HepG2 (cell line): Measurements from ENCODE around the gene TMEM200A. TPM values are rescaled to one million over a fixed set of nuclear protein-coding genes. Genes with fewer than 3 reads are reported as not detected.

Source experiments
- ATAC-seq: fragments of 200-7000 bp; cut with Tn5 transposase; 3 replicates; pipeline ENCODE4 v1.9.1; 2020; ENCODE audit warnings: mild to moderate bottlenecking, moderate library complexity
- BruUV-seq: library from RNA; stranded (reverse); fragments of 400-500 nt; replicated peaks from 2 replicates; lab custom pipeline; 2021; lab: Mats Ljungman, UMichigan
- CTCF ChIA-PET: fragments of 300-600 bp; formaldehyde crosslinking; extraction: SDS; loops from one replicate; lab custom pipeline; 2021; ENCODE audit warnings: low total read pairs, inconsistent platforms, low intra/inter-chr PET ratio; lab: Yijun Ruan, JAX
- POLR2A ChIA-PET: fragments of 350-600 bp; sonication (Branson Sonifier 250); formaldehyde crosslinking; loops from one replicate; lab custom pipeline; 2020; ENCODE audit warnings: antibody characterized with exemption, inconsistent platforms; lab: Yijun Ruan, JAX
- DNase-seq: peaks from one replicate; pipeline ENCODE4 v3.0.0-alpha.2; 2015; ENCODE audit warnings: low spot score
- FAIRE-seq: peaks from 3 replicates; lab custom pipeline; 2011; peaks lifted over from hg19 to GRCh38; lab: Jason Lieb, UNC
- H2AFZ ChIP-seq: one replicate; pipeline ENCODE4 v1.6.1; 2011; ENCODE audit warnings: low read length, inconsistent platforms
- H3K27ac ChIP-seq: fragments of 300-600 bp; 3 replicates; pipeline ENCODE4 v1.8.0; 2011; ENCODE audit warnings: mixed run types, mild to moderate bottlenecking, mixed read lengths, low read length, inconsistent platforms; ENCODE audit not compliant: insufficient read depth; ENCODE audit errors: extremely low read length
- H3K27me3 ChIP-seq, 2 experiments: fragments of 200-600 bp in 1 of 2; 2 replicates in 1 of 2; 3 replicates in 1 of 2; pipeline versions ENCODE4 v1.6.0 to v1.8.0; 2011; ENCODE audit warnings: low read length in 2 of 2, mild to moderate bottlenecking in 2 of 2, moderate library complexity in 2 of 2, inconsistent platforms in 1 of 2; ENCODE audit not compliant: insufficient read depth in 2 of 2, control insufficient read depth in 1 of 2
- H3K36me3 ChIP-seq, 2 experiments: fragments of 200-600 bp in 1 of 2; replicated peaks in 1 of 2; 2 replicates in 1 of 2; 3 replicates in 1 of 2; pipeline versions ENCODE4 v1.5.1 to v1.8.0; 2011; ENCODE audit warnings: low read length in 2 of 2, inconsistent platforms in 1 of 2; ENCODE audit not compliant: insufficient read depth in 2 of 2, control insufficient read depth in 1 of 2
- H3K4me1 ChIP-seq: 2 replicates; pipeline ENCODE4 v1.5.1; 2012; ENCODE audit warnings: low read length, inconsistent platforms; ENCODE audit not compliant: insufficient read depth
- H3K4me2 ChIP-seq: 2 replicates; pipeline ENCODE4 v1.6.0; 2011; ENCODE audit warnings: low read depth, low read length, inconsistent platforms
- H3K4me3 ChIP-seq, 3 experiments: fragments of 200-600 bp in 1 of 3; sonication (generic), shearing (Covaris generic) in 1 of 3; replicated peaks in 1 of 3; 2 replicates each; pipeline ENCODE4 v1.5.1; 2011 to 2016; ENCODE audit warnings: low read length in 3 of 3, inconsistent platforms in 2 of 3, low read depth in 2 of 3, mild to moderate bottlenecking in 2 of 3, control low read depth in 1 of 3, mixed read lengths in 1 of 3; ENCODE audit not compliant: insufficient read depth in 1 of 3
- H3K79me2 ChIP-seq: one replicate; pipeline ENCODE4 v1.6.1; 2011; ENCODE audit warnings: low read length, inconsistent platforms; ENCODE audit not compliant: insufficient read depth
- H3K9ac ChIP-seq: 2 replicates; pipeline ENCODE4 v1.6.0; 2011; ENCODE audit warnings: mild to moderate bottlenecking, low read depth, low read length, inconsistent platforms; ENCODE audit not compliant: insufficient read depth
- H3K9me3 ChIP-seq: 2 replicates; pipeline ENCODE4 v1.5.1; 2012; ENCODE audit warnings: mild to moderate bottlenecking, low read length
- H4K20me1 ChIP-seq: 2 replicates; pipeline ENCODE4 v1.6.0; 2011; ENCODE audit warnings: inconsistent platforms, mild to moderate bottlenecking, low read length, moderate library complexity; ENCODE audit not compliant: insufficient read depth
- CENPX ChIP-seq: sonication (generic); formaldehyde crosslinking; IDR thresholded peaks from 2 replicates; pipeline ENCODE4 v1.9.0; 2021; ENCODE audit warnings: mild to moderate bottlenecking, missing genetic modification reagents, moderate library complexity
- DRAP1 ChIP-seq: IDR thresholded peaks from 2 replicates; pipeline ENCODE4 v1.6.1; 2016; ENCODE audit warnings: missing genetic modification reagents, missing compliant biosample characterization
- KAT7 ChIP-seq: IDR thresholded peaks from 2 replicates; pipeline ENCODE4 v1.6.1; 2018; ENCODE audit warnings: borderline replicate concordance, missing compliant biosample characterization
- NFIB ChIP-seq: sonication (generic); formaldehyde crosslinking; IDR thresholded peaks from 2 replicates; pipeline ENCODE4 v1.9.0; 2021; ENCODE audit warnings: missing genetic modification reagents, mild to moderate bottlenecking, borderline replicate concordance
- PTBP1 ChIP-seq: fragments of 200-400 bp; formaldehyde crosslinking; IDR thresholded peaks from 2 replicates; pipeline ENCODE4 v1.6.1; 2018; ENCODE audit warnings: low read length, low read depth; ENCODE audit not compliant: poor library complexity, severe bottlenecking
- TBX2 ChIP-seq: sonication (generic); formaldehyde crosslinking; IDR thresholded peaks from 2 replicates; pipeline ENCODE4 v1.5.0; 2020; ENCODE audit warnings: missing genetic modification reagents, mild to moderate bottlenecking, borderline replicate concordance
- XRCC5 ChIP-seq: fragments of 200-400 bp; formaldehyde crosslinking; optimal IDR thresholded peaks from 2 replicates; pipeline ENCODE3; 2017; ENCODE audit warnings: mild to moderate bottlenecking, low read length
- ZBTB33 ChIP-seq: sonication (generic); formaldehyde crosslinking; IDR thresholded peaks from 2 replicates; pipeline ENCODE4 v1.4.0; 2020; ENCODE audit warnings: missing genetic modification reagents
- ZNF687 ChIP-seq: sonication (generic); formaldehyde crosslinking; IDR thresholded peaks from 2 replicates; pipeline ENCODE4 v1.5.1; 2020; ENCODE audit warnings: mild to moderate bottlenecking, missing genetic modification reagents, moderate library complexity
- WGBS: methylation state at CpG from one replicate; pipeline ENCODE4 v1.1.6; 2017; ENCODE audit warnings: low lambda C conversion rate; 5-methylcytosine and 5-hydroxymethylcytosine counted together
- in situ Hi-C: cut with HindIII; loops from 2 replicates; pipeline ENCODE4 v1.10.0; 2017; ENCODE audit warnings: low pct_unique_long_range_greater_than_20kb; ENCODE audit not compliant: extremely low pct_ligation_motif_present
- intact Hi-C: fragments of 100-400 bp; cut with micrococcal nuclease; formaldehyde crosslinking; loops from one replicate; pipeline ENCODE4 v1.10.0; 2022; ENCODE audit not compliant: unreplicated experiment
- polyA plus RNA-seq, 8 experiments: library from polyadenylated mRNA; depleted of rRNA in 3 of 8; stranded (reverse) in 7 of 8; unstranded in 1 of 8; fragments of >200 nt; fragmentation: Illumina TruSeq in 4 of 8; extraction: Trizol in 4 of 8; gene quantifications; 2 replicates each; pipeline versions ENCODE4 v1.2.1 to v1.2.3, GENCODE V29; 2011 to 2016; ENCODE audit warnings: low read depth in 4 of 8, missing spikeins in 1 of 8, mixed read lengths in 1 of 8; ENCODE audit not compliant: insufficient read depth in 1 of 8
- total RNA-seq, 5 experiments: library from RNA; depleted of rRNA; stranded (reverse); fragments of >200 nt; fragmentation: Illumina TruSeq; extraction: Trizol; gene quantifications; 2 replicates each; pipeline ENCODE4 v1.2.3, GENCODE V29; 2016; ENCODE audit warnings: low read depth in 1 of 5

Gene TMEM200A
- total and polyA plus RNA-seq, 2 of the 13 experiments (the other 11 are each of a cell fraction or from before 2014, with no cell fraction given) = 0.34 TPM; not detected in 1

- ATAC-seq = no peak
- intact Hi-C loops = no loop called here
- POLR2A ChIA-PET = no interaction called here
- no peaks in the 10 kb centered on the region for H3K9me3 ChIP-seq
- CTCF ChIA-PET = no interaction called here
- H3K27me3 ChIP-seq = no peaks in the 10 kb centered on the region
- no peaks in the 10 kb centered on the region for H3K79me2 ChIP-seq
- no peak overlapping the region for H2AFZ ChIP-seq
- no peak overlapping the region for H3K27ac ChIP-seq
- in situ Hi-C loops = no loop called here
- no peaks in the 10 kb centered on the region for H4K20me1 ChIP-seq
- FAIRE-seq = no peak
- DNase-seq = no peak
- no peak overlapping the region for H3K9ac ChIP-seq
- no peak overlapping the region for H3K4me3 ChIP-seq
- TF ChIP-seq DRAP1 (CRISPR knock-in tag) (no peak), NFIB (CRISPR knock-in tag) (no peak), PTBP1 (no peak)
- no peaks in the 10 kb centered on the region for H3K4me1 ChIP-seq
- no TSS peak for BruUV-seq
- H3K4me2 ChIP-seq = no peak overlapping the region
- 59% methylated on average over 4 of the region's 4 CpGs for WGBS
- no peaks in the 10 kb centered on the region for H3K36me3 ChIP-seq
Measured at GRCh38 chr6:130420911-130421310, 55.1 kb downstream of the TMEM200A start.

- CTCF ChIA-PET = no interaction called here
- no peak for DNase-seq
- Histone ChIP-seq H3K9me3 (no peaks in the 10 kb centered on the region), H3K4me3 (no peak overlapping the region), H3K27me3 (no peaks in the 10 kb centered on the region), H2AFZ (no peak overlapping the region), H3K4me1 (no peaks in the 10 kb centered on the region), H3K9ac (no peak overlapping the region)
- ATAC-seq = no peak
- FAIRE-seq = no peak
- TF ChIP-seq KAT7 (CRISPR knock-in tag) (no peak), ZBTB33 (CRISPR knock-in tag) (no peak), XRCC5 (no peak), CENPX (CRISPR knock-in tag) (no peak), ZNF687 (CRISPR knock-in tag) (no peak), TBX2 (no peak)
- TF ChIP-seq, all 625 proteins: peak for 0
- Histone ChIP-seq H4K20me1 (no peaks in the 10 kb centered on the region), H3K27ac (no peak overlapping the region), H3K4me2 (no peak overlapping the region), H3K79me2 (no peaks in the 10 kb centered on the region), H3K36me3 (no peaks in the 10 kb centered on the region)
- WGBS = 23% methylated on average over 1 of the region's 1 CpG
- in situ Hi-C loops = no loop called here
- intact Hi-C loops = no loop called here
- POLR2A ChIA-PET = no interaction called here
- BruUV-seq = no TSS peak
Measured at GRCh38 chr6:130421585-130421984, 55.8 kb downstream of the TMEM200A start.
